Sigmoid colon (tissue), 7 donors: ENCODE data around the gene HORMAD2. TPM values are rescaled to one million over a fixed set of nuclear protein-coding genes. Genes with fewer than 3 reads are reported as not detected.

ENCODE experiments used
- DNase-seq: peaks from one replicate; pipeline ENCODE4 v3.0.0-alpha.2; 2019
- H3K27ac ChIP-seq, 4 donors: fragments of 200-600 bp; sonication (generic); one replicate each; pipeline ENCODE4 v1.5.1; 2016 to 2019; ENCODE audit warnings: mild to moderate bottlenecking in 1 of 4
- H3K27me3 ChIP-seq, 3 donors: fragments of 200-600 bp; sonication (generic); one replicate each; pipeline ENCODE4 v1.5.1; 2019; ENCODE audit warnings: mild to moderate bottlenecking in 1 of 3
- H3K36me3 ChIP-seq, 4 donors: fragments of 200-600 bp; sonication (generic); one replicate each; pipeline ENCODE4 v1.5.1; 2016 to 2019
- H3K4me1 ChIP-seq, 4 donors: fragments of 200-600 bp; sonication (generic); one replicate each; pipeline ENCODE4 v1.5.1; 2017 to 2019
- H3K4me3 ChIP-seq, 4 donors: fragments of 200-600 bp; sonication (generic); one replicate each; pipeline ENCODE4 v1.5.1; 2017 to 2019; ENCODE audit warnings: mild to moderate bottlenecking in 2 of 4, moderate library complexity in 1 of 4
- H3K9me3 ChIP-seq, 4 donors: fragments of 200-600 bp in 3 of 4; sonication (generic) in 3 of 4; one replicate each; pipeline versions ENCODE4 v1.5.1 to v1.6.1; 2013 to 2019
- EP300 ChIP-seq, 4 donors: sonication (generic); formaldehyde crosslinking; IDR thresholded peaks; one replicate each; pipeline ENCODE4 v1.6.1; 2017; ENCODE audit warnings: antibody characterized with exemption in 4 of 4
- POLR2A ChIP-seq, 2 donors: fragments of 450-650 bp; IDR thresholded peaks; one replicate each; pipeline ENCODE4 v1.6.1; 2016; ENCODE audit warnings: antibody characterized with exemption in 2 of 2, mild to moderate bottlenecking in 2 of 2, moderate library complexity in 2 of 2
- POLR2AphosphoS5 ChIP-seq, 4 donors: sonication (generic); formaldehyde crosslinking; IDR thresholded peaks; one replicate each; pipeline ENCODE4 v1.6.1; 2017; ENCODE audit warnings: antibody characterized with exemption in 4 of 4
- WGBS, 2 donors: extraction: QIAGEN DNeasy Blood & Tissue Kit; methylation state at CpG; one replicate each; pipeline ENCODE4 v1.1.7; 2013; 5-methylcytosine and 5-hydroxymethylcytosine counted together
- intact Hi-C: fragments of 100-400 bp; cut with DNase I; formaldehyde crosslinking; loops from one replicate; pipeline ENCODE4 v1.15.1; 2023
- polyA plus RNA-seq, 3 donors: library from polyadenylated mRNA; stranded (reverse); fragments of 200-250 nt; gene quantifications; one replicate each; pipeline ENCODE4 v1.2.3, GENCODE V29; 2013
- total RNA-seq, 4 donors: library from RNA; depleted of rRNA; stranded (reverse); fragments of >200 nt; gene quantifications; one replicate each; pipeline ENCODE4 v1.1.0, GENCODE V29; 2016
- TF ChIP-seq, protein P1 (sequence below), 4 experiments: fragments of 450-650 bp in 3 of 4; fragments of 200-600 bp in 1 of 4; IDR thresholded peaks; one replicate each; pipeline ENCODE4 v1.5.1; 2016 to 2019; ENCODE audit warnings: antibody characterized with exemption in 4 of 4, mild to moderate bottlenecking in 3 of 4, moderate library complexity in 2 of 4
- donor health status: healthy with polysubstance abuse.
- donor health status: Bipolar disorder and iron deficiency.
- donor health status: healthy.

The HORMAD2 gene
- total and polyA plus RNA-seq, 7 donors: not detected

DNA sequence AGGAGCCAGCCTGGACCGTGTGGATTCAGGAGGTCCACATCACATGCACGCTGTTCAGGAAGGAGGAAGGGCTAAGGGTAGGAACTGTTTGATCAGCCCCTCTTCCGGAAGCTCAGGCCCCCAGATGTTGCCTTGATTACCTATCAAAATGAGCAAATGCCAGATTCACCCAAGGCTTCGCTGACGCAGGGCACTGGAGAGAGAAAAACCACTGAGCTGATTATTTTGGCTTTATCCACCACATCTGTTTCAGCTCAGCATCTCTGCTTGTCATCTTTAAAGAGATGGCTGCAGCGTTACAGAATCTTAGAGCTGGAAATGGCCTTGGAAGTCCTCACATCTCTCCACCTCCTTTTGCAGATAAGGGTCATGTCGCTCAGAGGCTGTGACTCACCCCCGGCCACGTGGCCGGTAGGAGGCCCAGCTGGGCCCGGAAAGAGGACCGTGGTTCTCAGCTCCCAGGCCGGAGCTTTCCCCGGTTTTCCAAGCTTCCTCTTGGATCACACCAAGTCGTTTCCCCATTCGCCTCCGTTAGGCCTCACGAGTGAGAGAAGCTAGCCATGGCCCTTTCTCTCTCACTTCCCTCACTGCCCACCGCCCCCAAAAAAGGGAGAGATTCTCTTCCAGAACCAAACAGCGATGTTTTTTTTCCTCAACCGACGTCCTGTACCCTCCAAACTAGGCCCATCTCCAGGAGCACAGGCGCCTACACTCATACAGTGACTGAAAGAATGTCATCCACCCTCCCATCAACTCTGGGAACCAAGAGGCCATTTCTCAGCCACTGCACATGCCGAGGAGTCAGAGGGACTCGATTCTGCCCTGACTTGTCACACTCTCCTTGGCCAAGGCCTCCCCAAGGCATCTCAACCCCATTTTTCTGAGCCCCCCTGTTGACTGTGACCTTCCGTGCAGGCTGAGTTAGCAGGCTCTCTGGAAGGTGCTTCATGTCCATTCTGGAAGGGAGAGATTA lies 128.7 kb downstream of the HORMAD2 start:
- peaks cover 0 to 62% (median 32%) of the 10 kb centered on the region in 4 donors for H3K4me1 ChIP-seq
- intact Hi-C loops: no loop called here
- peak; percentile 89 for DNase-seq

DNA sequence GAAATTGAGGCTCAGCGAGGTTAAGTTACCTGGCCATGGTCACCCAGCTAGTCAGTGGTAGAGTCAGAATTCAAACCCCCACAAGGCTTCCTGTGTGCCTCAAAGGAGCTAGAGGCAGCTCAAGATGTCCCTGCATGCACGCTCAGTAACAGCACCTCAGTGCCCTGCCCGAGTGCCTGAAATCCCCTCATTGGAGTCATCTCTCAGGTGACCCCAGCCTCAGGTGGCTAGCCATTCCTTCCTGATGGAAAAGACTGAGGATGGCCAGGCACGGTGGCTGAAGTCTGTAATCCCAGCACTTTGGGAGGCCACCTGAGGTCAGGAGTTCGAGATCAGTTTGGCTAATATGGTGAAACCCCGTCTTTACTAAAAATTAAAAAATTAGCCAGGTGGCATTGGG lies 129.4 kb downstream of the HORMAD2 start:
- peak overlapping the region; percentile 62 to 80 (median 73) for H3K27ac ChIP-seq
- no peak for DNase-seq
- no peaks in the 10 kb centered on the region for H3K27me3 ChIP-seq
- intact Hi-C loops: no loop called here
- TF ChIP-seq, protein P1, sequence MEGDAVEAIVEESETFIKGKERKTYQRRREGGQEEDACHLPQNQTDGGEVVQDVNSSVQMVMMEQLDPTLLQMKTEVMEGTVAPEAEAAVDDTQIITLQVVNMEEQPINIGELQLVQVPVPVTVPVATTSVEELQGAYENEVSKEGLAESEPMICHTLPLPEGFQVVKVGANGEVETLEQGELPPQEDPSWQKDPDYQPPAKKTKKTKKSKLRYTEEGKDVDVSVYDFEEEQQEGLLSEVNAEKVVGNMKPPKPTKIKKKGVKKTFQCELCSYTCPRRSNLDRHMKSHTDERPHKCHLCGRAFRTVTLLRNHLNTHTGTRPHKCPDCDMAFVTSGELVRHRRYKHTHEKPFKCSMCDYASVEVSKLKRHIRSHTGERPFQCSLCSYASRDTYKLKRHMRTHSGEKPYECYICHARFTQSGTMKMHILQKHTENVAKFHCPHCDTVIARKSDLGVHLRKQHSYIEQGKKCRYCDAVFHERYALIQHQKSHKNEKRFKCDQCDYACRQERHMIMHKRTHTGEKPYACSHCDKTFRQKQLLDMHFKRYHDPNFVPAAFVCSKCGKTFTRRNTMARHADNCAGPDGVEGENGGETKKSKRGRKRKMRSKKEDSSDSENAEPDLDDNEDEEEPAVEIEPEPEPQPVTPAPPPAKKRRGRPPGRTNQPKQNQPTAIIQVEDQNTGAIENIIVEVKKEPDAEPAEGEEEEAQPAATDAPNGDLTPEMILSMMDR (IDR thresholded peaks at IDR 0.05): no peak
- TF ChIP-seq POLR2A (IDR thresholded peaks at IDR 0.05) (no peak), EP300 (IDR thresholded peaks at IDR 0.05) (no peak), POLR2AphosphoS5 (IDR thresholded peaks at IDR 0.05) (no peak)
- peaks cover 0 to 55% (median 28%) of the 10 kb centered on the region in 4 donors for H3K4me1 ChIP-seq
- 94 to 95% methylated on average over 6 of the region's 6 CpGs for WGBS, 2 donors
- no peaks in the 10 kb centered on the region for H3K9me3 ChIP-seq
- no peak overlapping the region for H3K4me3 ChIP-seq
- no peaks in the 10 kb centered on the region for H3K36me3 ChIP-seq

More for the DNA sequence above, 128.7 kb downstream of the HORMAD2 start:
- Histone ChIP-seq H3K9me3 (no peaks in the 10 kb centered on the region), H3K27ac (peak overlapping the region; percentile 62 to 80 (median 73)), H3K4me3 (no peak overlapping the region), H3K27me3 (no peaks in the 10 kb centered on the region), H3K36me3 (no peaks in the 10 kb centered on the region)
- TF ChIP-seq POLR2AphosphoS5 (IDR thresholded peaks at IDR 0.05): peak in 3 of 4 donors; percentile 52 to 59 (median 54)
- TF ChIP-seq, protein P1 (IDR thresholded peaks at IDR 0.05): no peak
- WGBS, 2 donors: 69 to 82% methylated on average over 26 of the region's 26 CpGs

DNA sequence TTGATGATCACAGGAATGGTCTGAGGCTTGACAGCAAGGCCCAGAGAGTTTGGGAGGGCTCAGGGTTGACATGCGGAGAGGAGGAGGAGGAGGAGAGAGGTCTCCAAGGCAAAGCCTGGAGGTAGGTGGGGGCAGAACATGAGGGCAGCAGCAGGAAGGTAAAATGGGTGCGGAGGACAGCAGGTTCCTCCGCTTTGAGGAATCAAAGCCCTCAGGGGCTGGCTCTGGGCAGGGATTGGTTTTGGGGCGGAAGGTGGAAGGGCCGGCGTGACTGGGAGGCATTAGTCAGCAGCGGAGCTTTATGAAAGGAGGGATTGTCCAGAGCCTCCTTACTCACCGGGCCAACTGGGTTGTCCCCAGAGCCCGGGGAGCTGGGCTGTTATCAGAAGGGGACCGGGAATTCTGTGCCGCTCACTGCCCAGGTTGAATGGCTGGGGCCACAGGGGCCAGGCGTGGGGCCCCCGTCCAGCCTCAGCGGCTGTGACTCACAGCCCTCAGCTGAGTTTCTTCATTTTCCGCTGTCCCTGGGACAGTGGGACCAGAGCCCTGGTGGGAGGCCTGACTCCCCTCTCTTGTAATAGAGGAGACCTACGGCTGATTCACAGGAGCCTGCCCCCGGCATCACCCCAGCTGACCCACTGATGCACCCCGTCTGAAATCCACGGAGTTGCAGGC lies 130.1 kb downstream of the HORMAD2 start:
- WGBS, 2 donors: 88% methylated on average over 19 of the region's 19 CpGs
- H3K9me3 ChIP-seq: no peaks in the 10 kb centered on the region
- H3K4me1 ChIP-seq: peaks cover 0 to 48% (median 20%) of the 10 kb centered on the region in 4 donors
- no peak overlapping the region for H3K4me3 ChIP-seq
- intact Hi-C loops: no loop called here
- H3K36me3 ChIP-seq: no peaks in the 10 kb centered on the region
- peak overlapping the region in 1 of 4 donors; percentile 62 for H3K27ac ChIP-seq
- no peaks in the 10 kb centered on the region for H3K27me3 ChIP-seq
- no peak for TF ChIP-seq POLR2A (IDR thresholded peaks at IDR 0.05)
- no peak for DNase-seq

DNA sequence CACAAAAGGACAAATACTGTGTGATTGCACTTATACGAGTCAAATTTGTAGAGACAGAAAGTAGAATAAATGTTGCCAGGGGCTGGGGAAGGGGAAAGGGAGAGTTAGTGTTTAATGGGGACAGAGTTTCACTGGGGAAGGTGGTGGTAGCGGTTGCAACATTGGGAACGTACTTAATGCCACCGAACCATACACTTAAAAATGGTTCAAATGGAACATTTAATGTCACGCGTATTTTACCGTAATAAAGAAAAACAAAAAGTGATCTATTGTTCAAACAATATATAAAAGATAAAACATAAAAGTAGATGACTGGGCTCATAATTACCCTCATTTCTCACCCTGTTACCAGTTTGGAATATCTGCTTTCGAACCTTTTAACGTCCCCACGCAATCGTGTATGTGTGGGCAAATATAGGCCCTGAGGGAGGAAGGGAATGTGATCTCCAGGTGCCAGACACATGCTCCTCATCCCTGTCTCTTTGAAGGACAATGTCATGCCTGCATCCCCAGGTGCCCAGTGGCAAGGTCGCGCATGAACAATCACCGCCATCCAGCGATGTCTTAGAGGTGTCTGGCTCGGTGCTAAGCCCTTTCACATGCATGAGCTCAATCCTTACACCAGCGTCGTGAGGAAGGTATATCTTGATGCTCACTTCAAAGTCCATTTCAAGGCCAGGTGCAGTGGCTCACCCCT lies 131.0 kb downstream of the HORMAD2 start:
- intact Hi-C loops: no loop called here

More for the DNA sequence above, 131.0 kb downstream of the HORMAD2 start:
- TF ChIP-seq POLR2AphosphoS5 (IDR thresholded peaks at IDR 0.05): no peak
- no peak for TF ChIP-seq POLR2A (IDR thresholded peaks at IDR 0.05)
- TF ChIP-seq EP300 (IDR thresholded peaks at IDR 0.05): no peak
- TF ChIP-seq, protein P1 (IDR thresholded peaks at IDR 0.05): no peak
- no peak for DNase-seq
- Histone ChIP-seq H3K36me3 (no peaks in the 10 kb centered on the region), H3K4me1 (peaks cover 0 to 39% (median 20%) of the 10 kb centered on the region in 4 donors), H3K4me3 (no peak overlapping the region), H3K9me3 (no peaks in the 10 kb centered on the region), H3K27ac (no peak overlapping the region), H3K27me3 (no peaks in the 10 kb centered on the region)
- WGBS, 2 donors: 85 to 94% methylated on average over 18 of the region's 18 CpGs
